GM21786 (cell line): ENCODE results near the gene NRG4.
"Not testable (repeated sequence)": the region's sequence is repeated elsewhere in the genome, so short reads cannot be mapped to it uniquely, and the experiment has no call there.

Source experiments
- ATAC-seq: cut with Tn5 transposase; IDR thresholded peaks from one replicate; pipeline ENCODE4 v1.9.1; 2021; ENCODE audit not compliant: unreplicated experiment

NRG4 gene

GRCh38 chr15:75994220-75994619 is 18.0 kb downstream of the NRG4 start:
- ATAC-seq: no peak

DNA sequence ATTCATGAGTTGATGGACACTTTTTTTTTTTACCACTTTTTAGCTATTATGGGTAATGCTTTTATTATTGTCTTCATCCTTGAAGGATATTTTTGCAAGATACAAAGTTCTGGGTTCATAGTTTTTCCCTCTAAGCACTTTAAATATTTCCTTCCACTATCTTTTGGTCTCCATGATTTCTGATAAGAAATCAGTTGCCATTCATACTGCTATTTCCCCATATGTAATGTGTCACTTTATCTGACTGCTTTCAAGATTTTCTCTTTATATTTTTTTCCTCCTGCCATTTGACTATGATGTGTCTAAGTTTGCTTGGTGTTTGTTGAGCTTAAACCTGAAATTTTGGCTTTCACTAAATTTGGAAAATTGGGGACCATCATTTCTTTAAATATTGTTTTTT is 19.3 kb downstream of the NRG4 start:
- ATAC-seq: no peak

GRCh38 chr15:75989875-75990274 is 22.3 kb downstream of the NRG4 start:
- no peak for ATAC-seq

DNA sequence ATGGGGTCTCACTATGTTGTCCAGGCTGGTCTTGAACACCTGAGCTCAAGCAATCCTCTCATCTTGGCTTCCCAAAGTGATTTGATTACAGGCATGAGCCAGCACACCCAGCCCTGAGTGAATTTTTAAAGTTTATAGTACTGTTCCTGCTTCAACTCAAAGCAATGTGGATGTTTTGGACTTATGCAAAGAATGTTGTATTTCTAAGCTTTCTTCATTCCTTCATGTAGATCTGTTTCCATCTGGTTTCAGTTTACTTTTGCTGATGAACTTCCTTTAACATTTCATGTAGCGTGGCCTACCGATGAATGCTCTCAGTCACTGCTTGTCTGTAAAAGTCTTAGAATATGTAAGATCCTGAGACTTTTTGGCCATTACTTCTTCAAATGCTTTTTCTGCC is 23.2 kb downstream of the NRG4 start:
- ATAC-seq: no peak

DNA sequence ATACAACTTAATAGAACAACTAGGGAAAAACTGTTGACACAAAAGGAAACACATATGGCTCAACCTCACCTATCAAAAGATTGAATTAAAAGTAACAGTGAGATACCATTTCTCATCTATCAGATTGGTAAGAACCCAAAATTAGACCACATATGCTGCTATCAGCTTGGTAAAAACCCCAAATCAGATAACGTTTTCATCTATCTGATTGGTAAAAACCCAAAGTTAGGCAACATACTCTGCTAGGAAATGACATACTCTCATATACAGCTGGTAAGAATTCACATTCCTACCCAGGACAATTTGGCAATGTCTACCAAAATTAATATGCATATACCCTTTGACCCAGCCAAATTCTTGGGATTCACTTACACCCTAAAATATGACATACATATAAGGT is 26.3 kb downstream of the NRG4 start:
- ATAC-seq: no peak

GRCh38 chr15:75984706-75985105 is 27.5 kb downstream of the NRG4 start:
- ATAC-seq: not testable (repeated sequence)

DNA sequence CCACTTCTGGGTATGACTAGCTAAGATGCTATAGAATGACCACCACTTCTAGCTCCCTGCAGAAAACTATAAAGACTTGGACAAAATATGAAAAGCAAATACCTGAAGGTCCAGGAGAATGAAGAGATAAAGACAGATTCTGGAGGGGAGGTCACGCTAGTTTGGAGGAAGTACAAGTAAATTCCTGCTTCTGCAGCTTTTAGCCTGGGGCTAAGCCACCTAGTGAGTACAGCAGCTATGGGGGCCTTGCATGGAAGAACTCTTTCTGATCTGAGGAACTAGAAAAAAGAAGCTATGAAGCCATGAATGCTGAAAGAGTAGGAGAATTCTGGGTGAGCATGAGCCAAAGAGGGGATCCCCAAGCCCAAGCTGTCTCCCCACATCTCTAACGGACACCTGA is 29.8 kb downstream of the NRG4 start:
- ATAC-seq: no peak

DNA sequence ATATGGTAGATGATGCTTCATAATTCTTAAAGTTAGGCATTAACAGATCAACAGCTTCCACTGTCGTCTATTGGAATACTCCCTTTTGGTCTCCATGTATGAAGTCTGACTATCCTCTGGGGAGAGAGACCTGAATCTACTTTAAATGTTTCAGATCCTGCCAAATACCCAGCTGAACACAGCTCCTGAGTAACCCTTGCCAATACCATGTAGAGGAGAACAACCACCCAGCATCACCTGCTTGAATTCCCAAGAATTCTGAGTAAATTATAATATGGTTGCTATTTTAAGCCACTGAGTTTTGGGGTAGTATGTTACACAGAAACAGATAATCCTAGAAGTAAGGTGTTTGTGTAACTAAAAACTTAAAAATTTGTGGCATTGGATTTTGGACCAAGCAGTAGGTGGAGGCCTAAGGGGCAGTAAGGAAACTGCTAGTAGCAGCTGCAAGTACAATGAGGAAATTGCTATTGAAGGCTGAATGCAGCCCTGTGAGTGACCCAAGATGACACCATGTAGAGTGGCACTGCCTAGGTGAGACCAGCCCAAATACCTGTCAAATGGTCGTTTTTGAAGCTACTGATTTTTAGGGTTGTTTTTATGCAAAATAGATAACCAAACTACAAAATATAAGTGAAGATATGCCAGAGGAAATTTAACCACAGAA is 30.9 kb downstream of the NRG4 start:
- no peak for ATAC-seq

- ATAC-seq: not testable (repeated sequence)
Observed at GRCh38 chr15:75976766-75977165, 35.5 kb downstream of the NRG4 start.

- ATAC-seq: no peak
Observed at GRCh38 chr15:75966073-75966472, 46.2 kb downstream of the NRG4 start.

GRCh38 chr15:75961331-75961730 is 50.9 kb downstream of the NRG4 start:
- ATAC-seq: no peak

DNA sequence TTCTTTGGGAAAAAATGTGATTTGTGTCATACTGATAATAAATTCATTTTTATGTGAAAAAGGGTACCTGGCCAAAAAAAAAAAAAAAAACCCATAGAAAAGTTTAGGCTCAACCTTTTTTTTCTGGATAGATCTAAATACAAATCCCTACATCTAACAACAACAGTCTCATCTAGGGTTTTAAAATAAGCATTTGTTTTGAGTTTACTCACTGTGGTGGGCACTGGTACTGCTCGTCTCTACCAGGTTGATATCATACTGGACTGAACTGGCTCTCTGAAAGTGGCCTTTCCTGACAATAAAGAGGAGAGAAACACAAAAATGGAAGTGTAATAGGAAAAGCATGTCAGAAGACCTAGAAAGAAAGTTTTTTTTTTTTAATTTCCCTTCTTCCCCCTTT is 56.5 kb downstream of the NRG4 start:
- no peak for ATAC-seq

- ATAC-seq: no peak
Observed at GRCh38 chr15:75952525-75952924, 59.7 kb downstream of the NRG4 start.

DNA sequence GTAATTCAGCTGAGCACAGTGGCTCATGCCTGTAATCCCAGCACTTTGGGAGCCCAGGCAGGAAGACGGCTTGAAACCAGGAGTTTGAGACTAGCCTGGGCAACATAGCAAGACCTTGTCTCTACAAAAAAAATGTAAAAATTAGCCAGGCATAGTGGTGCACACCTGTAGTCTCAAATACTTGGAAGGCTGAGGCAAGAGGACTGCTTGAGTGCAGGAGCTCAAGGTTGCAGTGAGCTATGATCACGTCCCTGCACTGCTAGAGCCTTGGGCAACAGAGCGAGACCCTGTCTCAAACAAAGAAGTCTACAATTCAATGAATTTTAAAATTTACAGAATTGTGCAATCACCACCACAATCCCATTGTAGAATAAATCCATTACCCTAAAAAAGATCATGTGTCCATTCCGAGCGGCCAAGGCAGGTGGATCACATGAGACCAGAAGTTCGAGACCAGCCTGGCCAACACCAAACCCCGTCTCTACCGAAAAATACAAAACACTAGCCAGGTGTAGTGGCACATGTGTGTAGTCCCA is 63.4 kb downstream of the NRG4 start:
- ATAC-seq: no peak

- ATAC-seq: no peak
Observed at GRCh38 chr15:75947092-75947491, 65.1 kb downstream of the NRG4 start.

DNA sequence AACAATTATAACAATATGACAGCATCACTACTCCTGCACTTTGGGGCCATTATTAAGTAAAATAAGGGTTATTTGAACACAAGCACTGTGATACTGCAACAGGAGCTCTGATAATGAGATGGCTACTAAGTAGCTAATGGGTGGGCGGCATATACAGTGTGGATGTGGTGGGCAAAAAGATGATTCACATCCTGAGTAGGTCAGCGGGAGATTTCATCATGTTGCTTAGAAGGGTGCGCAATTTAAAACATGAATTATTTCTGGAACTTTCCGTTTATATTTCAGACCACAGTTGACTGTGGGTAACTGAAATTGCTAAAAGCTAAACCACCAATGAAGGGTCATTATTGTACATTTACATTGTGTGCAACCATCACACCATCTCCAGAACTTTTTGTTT is 66.3 kb downstream of the NRG4 start:
- no peak for ATAC-seq

GRCh38 chr15:75943713-75944215 is 68.5 kb downstream of the NRG4 start:
- no peak for ATAC-seq

DNA sequence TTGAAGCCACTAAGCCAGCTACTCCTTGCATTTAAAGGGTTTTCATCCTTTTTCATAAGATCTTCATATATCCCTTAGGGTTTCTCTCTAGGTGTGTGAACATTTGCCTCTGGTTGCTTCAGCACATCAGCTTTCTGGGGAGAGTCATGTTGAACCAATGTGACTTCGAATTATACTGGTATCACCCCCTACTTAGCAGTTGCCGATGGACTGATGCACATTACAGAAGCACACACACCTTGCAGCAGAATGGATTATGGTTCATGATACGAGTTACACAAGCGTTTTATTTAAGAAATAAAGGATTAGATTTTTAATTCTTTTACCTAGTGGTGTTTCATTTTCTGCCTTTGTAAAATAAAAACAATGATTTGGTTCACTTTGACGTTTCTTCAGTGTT is 69.0 kb downstream of the NRG4 start:
- no peak for ATAC-seq

DNA sequence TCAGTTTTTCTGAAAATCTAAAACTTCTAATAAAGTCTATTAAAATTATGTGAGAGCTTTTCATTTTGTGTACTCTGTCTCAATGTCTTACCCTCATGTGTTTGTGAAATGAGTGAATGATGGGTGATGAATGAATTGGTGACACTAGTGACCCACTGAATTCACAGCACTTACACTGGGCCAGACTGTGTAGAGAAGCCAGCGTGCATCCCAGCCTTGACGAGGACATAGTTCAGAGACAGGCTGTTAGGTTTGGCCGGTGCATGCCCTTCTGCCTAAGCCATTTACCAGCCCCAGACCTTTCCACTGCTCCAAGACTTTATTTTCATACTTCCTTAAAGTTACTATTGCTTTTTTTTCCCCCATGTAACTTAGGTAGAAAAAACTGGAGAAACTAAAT is 69.8 kb downstream of the NRG4 start:
- no peak for ATAC-seq

- no peak for ATAC-seq
Observed at GRCh38 chr15:75930866-75931265, 81.4 kb downstream of the NRG4 start.

GRCh38 chr15:75929799-75930565 is 82.2 kb downstream of the NRG4 start:
- ATAC-seq: no peak
